ENCODE results near the gene IL36A.

Gene IL36A

DNA sequence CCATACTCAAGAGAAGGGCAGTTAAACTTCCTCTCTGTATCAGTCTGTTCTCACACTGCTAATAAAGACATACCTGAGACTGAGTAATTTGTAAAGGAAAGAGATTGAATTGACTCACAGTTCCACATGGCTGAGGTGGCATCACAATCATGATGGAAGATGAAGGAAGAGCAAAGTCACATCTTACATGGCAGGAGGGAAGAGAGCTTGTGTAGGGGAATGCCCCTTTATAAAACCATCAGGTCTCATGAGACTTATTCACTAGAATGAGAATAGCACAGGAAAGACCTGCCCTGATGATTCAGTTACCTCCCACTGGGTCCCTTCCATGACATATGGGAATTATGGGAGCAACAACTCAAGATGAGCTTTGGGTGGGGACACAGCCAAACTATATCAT is 48.8 kb downstream of the IL36A start:
- no peak for DNase-seq (ENCODE audit: low read depth)
- TF ChIP-seq, protein P1, sequence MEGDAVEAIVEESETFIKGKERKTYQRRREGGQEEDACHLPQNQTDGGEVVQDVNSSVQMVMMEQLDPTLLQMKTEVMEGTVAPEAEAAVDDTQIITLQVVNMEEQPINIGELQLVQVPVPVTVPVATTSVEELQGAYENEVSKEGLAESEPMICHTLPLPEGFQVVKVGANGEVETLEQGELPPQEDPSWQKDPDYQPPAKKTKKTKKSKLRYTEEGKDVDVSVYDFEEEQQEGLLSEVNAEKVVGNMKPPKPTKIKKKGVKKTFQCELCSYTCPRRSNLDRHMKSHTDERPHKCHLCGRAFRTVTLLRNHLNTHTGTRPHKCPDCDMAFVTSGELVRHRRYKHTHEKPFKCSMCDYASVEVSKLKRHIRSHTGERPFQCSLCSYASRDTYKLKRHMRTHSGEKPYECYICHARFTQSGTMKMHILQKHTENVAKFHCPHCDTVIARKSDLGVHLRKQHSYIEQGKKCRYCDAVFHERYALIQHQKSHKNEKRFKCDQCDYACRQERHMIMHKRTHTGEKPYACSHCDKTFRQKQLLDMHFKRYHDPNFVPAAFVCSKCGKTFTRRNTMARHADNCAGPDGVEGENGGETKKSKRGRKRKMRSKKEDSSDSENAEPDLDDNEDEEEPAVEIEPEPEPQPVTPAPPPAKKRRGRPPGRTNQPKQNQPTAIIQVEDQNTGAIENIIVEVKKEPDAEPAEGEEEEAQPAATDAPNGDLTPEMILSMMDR (IDR thresholded peaks at IDR 0.05; ENCODE audit: low read length, missing control alignments): no peak
- H3K4me3 ChIP-seq (replicated peaks; ENCODE audit: low read depth, low read length): no peak overlapping the region

DNA sequence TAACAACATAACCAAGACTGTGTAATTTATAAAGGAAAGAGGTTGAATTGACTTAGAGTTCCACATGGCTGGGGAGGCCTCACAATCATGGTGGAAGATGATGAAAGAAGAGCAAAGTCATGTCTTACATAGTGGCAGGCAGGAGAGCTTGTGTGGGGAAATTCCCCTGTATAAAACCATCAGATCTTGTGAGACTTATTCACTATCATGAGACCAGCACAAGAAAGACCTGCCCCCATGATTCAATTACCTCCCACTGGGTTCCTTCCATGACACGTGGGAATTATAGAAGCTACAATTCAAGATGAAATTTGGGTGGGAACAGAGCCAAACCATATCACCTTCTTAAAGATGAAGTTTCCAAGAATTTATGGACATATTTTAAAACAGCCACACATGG is 51.3 kb downstream of the IL36A start:
- DNase-seq (ENCODE audit: low read depth): no peak
- TF ChIP-seq, protein P1 (IDR thresholded peaks at IDR 0.05; ENCODE audit: low read length, missing control alignments): no peak
- H3K4me3 ChIP-seq (replicated peaks; ENCODE audit: low read depth, low read length): no peak overlapping the region

GRCh38 chr2:113057117-113057516 is 51.9 kb downstream of the IL36A start:
- DNase-seq (ENCODE audit: low read depth): no peak
- H3K4me3 ChIP-seq (replicated peaks; ENCODE audit: low read depth, low read length): no peak overlapping the region
- TF ChIP-seq, protein P1 (IDR thresholded peaks at IDR 0.05; ENCODE audit: low read length, missing control alignments): no peak

All from fibroblast of pulmonary artery (primary cell).